Nephron (organoid): ENCODE data around the gene HSD17B12.

ENCODE experiments used
- H3K27ac Mint-ChIP-seq, 3 experiments: 2 replicates each; pipeline ENCODE4 v1.8.0; 2020; ENCODE audit warnings: mixed read lengths in 3 of 3, mild to moderate bottlenecking in 2 of 3, moderate library complexity in 1 of 3
- H3K27me3 Mint-ChIP-seq: 2 replicates; pipeline ENCODE4 v1.8.0; 2021; ENCODE audit warnings: low read depth, mild to moderate bottlenecking, moderate library complexity, mixed read lengths
- H3K36me3 Mint-ChIP-seq: 2 replicates; pipeline ENCODE4 v1.8.0; 2020; ENCODE audit warnings: low read depth, mixed read lengths
- H3K4me1 Mint-ChIP-seq: 2 replicates; pipeline ENCODE4 v1.8.0; 2020; ENCODE audit warnings: mixed read lengths
- H3K4me3 Mint-ChIP-seq, 3 experiments: 2 replicates each; pipeline ENCODE4 v1.8.0; 2020; ENCODE audit warnings: mild to moderate bottlenecking in 3 of 3, mixed read lengths in 3 of 3, moderate library complexity in 2 of 3
- H3K9me3 Mint-ChIP-seq: 2 replicates; pipeline ENCODE4 v1.8.0; 2020; ENCODE audit warnings: mixed read lengths
- CTCF ChIP-seq, 3 experiments: fragments of 200-600 bp; sonication (generic); IDR thresholded peaks; one replicate each; pipeline ENCODE4 v1.5.0; 2021; ENCODE audit warnings: antibody characterized with exemption in 3 of 3; ENCODE audit not compliant: unreplicated experiment in 3 of 3

HSD17B12 gene

GRCh38 chr11:43810929-43811596, 130.5 kb downstream of the HSD17B12 start:
- Mint-ChIP-seq H3K27ac (no peak overlapping the region), H3K9me3 (no peaks in the 10 kb centered on the region), H3K4me3 (no peak overlapping the region), H3K36me3 (peaks cover 19% of the 10 kb centered on the region), H3K27me3 (no peaks in the 10 kb centered on the region), H3K4me1 (no peaks in the 10 kb centered on the region)
- peak; percentile 27 to 39 (median 33) for TF ChIP-seq CTCF (IDR thresholded peaks at IDR 0.05; ENCODE audit: unreplicated experiment in 3 of 3)

GRCh38 chr11:43812471-43812870, 131.9 kb downstream of the HSD17B12 start:
- Mint-ChIP-seq H3K4me1 (no peaks in the 10 kb centered on the region), H3K27ac (no peak overlapping the region), H3K4me3 (no peak overlapping the region), H3K36me3 (peaks cover 26% of the 10 kb centered on the region), H3K27me3 (no peaks in the 10 kb centered on the region), H3K9me3 (no peaks in the 10 kb centered on the region)
- TF ChIP-seq CTCF (IDR thresholded peaks at IDR 0.05; ENCODE audit: unreplicated experiment in 3 of 3): no peak

GRCh38 chr11:43818220-43818619, 137.7 kb downstream of the HSD17B12 start:
- Mint-ChIP-seq H3K4me1 (no peaks in the 10 kb centered on the region), H3K9me3 (no peaks in the 10 kb centered on the region), H3K27me3 (no peaks in the 10 kb centered on the region), H3K36me3 (peaks cover 62% of the 10 kb centered on the region), H3K27ac (no peak overlapping the region), H3K4me3 (no peak overlapping the region)
- no peak for TF ChIP-seq CTCF (IDR thresholded peaks at IDR 0.05; ENCODE audit: unreplicated experiment in 3 of 3)

DNA sequence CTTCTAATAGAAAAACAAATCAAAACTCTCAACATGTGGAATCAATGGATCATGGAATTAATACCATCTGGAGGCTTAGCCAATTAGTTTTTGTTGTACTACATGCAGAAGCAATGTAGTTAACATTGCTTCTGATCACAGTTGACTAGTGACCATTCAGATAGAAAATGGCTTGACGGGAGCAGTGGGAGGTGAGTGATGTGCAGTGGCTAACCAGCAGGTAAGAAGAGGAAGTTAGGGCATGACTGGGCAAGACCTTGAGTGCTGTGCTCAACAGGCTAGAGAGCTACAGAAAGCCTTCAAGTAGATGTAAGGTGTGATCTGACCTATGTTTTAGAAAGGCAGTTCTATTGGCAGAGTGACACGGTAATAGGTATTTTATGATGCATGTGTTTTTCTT, 139.4 kb downstream of the HSD17B12 start:
- peaks cover 68% of the 10 kb centered on the region for H3K36me3 Mint-ChIP-seq
- no peaks in the 10 kb centered on the region for H3K27me3 Mint-ChIP-seq
- H3K4me1 Mint-ChIP-seq: no peaks in the 10 kb centered on the region
- H3K4me3 Mint-ChIP-seq: no peak overlapping the region
- no peaks in the 10 kb centered on the region for H3K9me3 Mint-ChIP-seq
- TF ChIP-seq CTCF (IDR thresholded peaks at IDR 0.05; ENCODE audit: unreplicated experiment in 3 of 3): no peak
- H3K27ac Mint-ChIP-seq: no peak overlapping the region

GRCh38 chr11:43823316-43823715, 142.8 kb downstream of the HSD17B12 start:
- Mint-ChIP-seq H3K27ac (no peak overlapping the region), H3K36me3 (peaks cover 46% of the 10 kb centered on the region), H3K4me3 (no peak overlapping the region), H3K27me3 (no peaks in the 10 kb centered on the region), H3K4me1 (peaks cover 5% of the 10 kb centered on the region), H3K9me3 (no peaks in the 10 kb centered on the region)
- no peak for TF ChIP-seq CTCF (IDR thresholded peaks at IDR 0.05; ENCODE audit: unreplicated experiment in 3 of 3)

- Mint-ChIP-seq H3K4me1 (peaks cover 5% of the 10 kb centered on the region), H3K9me3 (no peaks in the 10 kb centered on the region), H3K27ac (no peak overlapping the region), H3K4me3 (no peak overlapping the region), H3K36me3 (peaks cover 46% of the 10 kb centered on the region), H3K27me3 (no peaks in the 10 kb centered on the region)
- TF ChIP-seq CTCF (IDR thresholded peaks at IDR 0.05; ENCODE audit: unreplicated experiment in 3 of 3): no peak
These were observed 143.3 kb downstream of the HSD17B12 start for GRCh38 chr11:43823851-43824250.
